DMS79 (cell line): ENCODE results near the gene NF1.
"Not testable (repeated sequence)": the region's sequence is repeated elsewhere in the genome, so short reads cannot be mapped to it uniquely, and the experiment has no call there.

Source experiments
- DNase-seq: peaks from one replicate; lab custom pipeline; 2025; lab: John Stamatoyannopoulos, UW

NF1 gene

GRCh38 chr17:31094600-31095235 lies at the start of gene NF1:
TSS of gene NF1 (plus strand) at chr17:31094977. CDS start at chr17:31095310, 333 bp downstream.
- DNase-seq: peak; percentile 92

GRCh38 chr17:31046856-31047425 lies 47.8 kb upstream of the NF1 start:
- DNase-seq: not testable (repeated sequence)

GRCh38 chr17:31048142-31048541 lies 46.6 kb upstream of the NF1 start:
- DNase-seq: no peak

GRCh38 chr17:31048780-31049179 lies 46.0 kb upstream of the NF1 start:
- DNase-seq: no peak

GRCh38 chr17:31050948-31051347 lies 43.8 kb upstream of the NF1 start:
- no peak for DNase-seq

GRCh38 chr17:31051506-31051905 lies 43.3 kb upstream of the NF1 start:
- DNase-seq: no peak

GRCh38 chr17:31052187-31052889 lies 42.4 kb upstream of the NF1 start:
- no peak for DNase-seq

- DNase-seq: no peak
Measured at GRCh38 chr17:31053071-31053470, 41.7 kb upstream of the NF1 start.

GRCh38 chr17:31054761-31055160 lies 40.0 kb upstream of the NF1 start:
- DNase-seq: no peak

- DNase-seq: no peak
Measured at GRCh38 chr17:31058976-31059375, 35.8 kb upstream of the NF1 start.

- no peak for DNase-seq
Measured at GRCh38 chr17:31060791-31061550, 33.8 kb upstream of the NF1 start.

- DNase-seq: no peak
Measured at GRCh38 chr17:31061678-31062077, 33.1 kb upstream of the NF1 start.

- no peak for DNase-seq
Measured at GRCh38 chr17:31062346-31062745, 32.4 kb upstream of the NF1 start.

- DNase-seq: no peak
Measured at GRCh38 chr17:31064707-31065106, 30.1 kb upstream of the NF1 start.

GRCh38 chr17:31067691-31068184 lies 27.0 kb upstream of the NF1 start:
- no peak for DNase-seq

- DNase-seq: no peak
Measured at GRCh38 chr17:31068291-31068690, 26.5 kb upstream of the NF1 start.

GRCh38 chr17:31072186-31072585 lies 22.6 kb upstream of the NF1 start:
- no peak for DNase-seq

GRCh38 chr17:31073411-31073810 lies 21.4 kb upstream of the NF1 start:
- DNase-seq: no peak

GRCh38 chr17:31074772-31075555 lies 19.8 kb upstream of the NF1 start:
- peak; percentile 8 for DNase-seq

GRCh38 chr17:31078290-31078689 lies 16.5 kb upstream of the NF1 start:
- no peak for DNase-seq

GRCh38 chr17:31079731-31080130 lies 15.0 kb upstream of the NF1 start:
- no peak for DNase-seq

GRCh38 chr17:31085563-31085962 lies 9.2 kb upstream of the NF1 start:
- no peak for DNase-seq
